Progenitor cell of endocrine pancreas (in vitro differentiated cells): Measurements from ENCODE around the gene PTTG1IP. TPM values are rescaled to one million over a fixed set of nuclear protein-coding genes. Genes with fewer than 3 reads are reported as not detected.

Experiments
- DNase-seq: peaks from one replicate; pipeline ENCODE4 v3.0.0; 2021; ENCODE audit warnings: low spot score; ENCODE audit not compliant: unreplicated experiment
- H3K27ac Mint-ChIP-seq: 2 replicates; pipeline ENCODE4 v1.8.0; 2021; ENCODE audit warnings: mild to moderate bottlenecking, moderate library complexity, mixed read lengths
- H3K27me3 Mint-ChIP-seq: 2 replicates; pipeline ENCODE4 v1.8.0; 2021; ENCODE audit warnings: mixed read lengths
- H3K36me3 Mint-ChIP-seq: 2 replicates; pipeline ENCODE4 v1.8.0; 2022; ENCODE audit warnings: mixed read lengths; ENCODE audit not compliant: insufficient read depth
- H3K4me1 Mint-ChIP-seq: 2 replicates; pipeline ENCODE4 v1.8.0; 2021; ENCODE audit warnings: low read depth, mixed read lengths
- H3K4me3 Mint-ChIP-seq: 2 replicates; pipeline ENCODE4 v1.8.0; 2021; ENCODE audit warnings: low read depth, mild to moderate bottlenecking, moderate library complexity, mixed read lengths
- H3K9me3 Mint-ChIP-seq: 2 replicates; pipeline ENCODE4 v1.8.0; 2021; ENCODE audit warnings: low read depth, mixed read lengths
- total RNA-seq: library from RNA; stranded (reverse); gene quantifications from 2 replicates; pipeline ENCODE4 v1.2.1, GENCODE V29; 2021
- TF ChIP-seq, protein P1 (sequence below): fragments of 200-600 bp; sonication (generic); IDR thresholded peaks from one replicate; pipeline ENCODE4 v1.5.0; 2021; ENCODE audit warnings: antibody characterized with exemption, mild to moderate bottlenecking; ENCODE audit not compliant: unreplicated experiment

The PTTG1IP gene
- total RNA-seq, 1 donor from 2014 or later, result 221 TPM

- no peaks in the 10 kb centered on the region for H3K36me3 Mint-ChIP-seq
- no peaks in the 10 kb centered on the region for H3K9me3 Mint-ChIP-seq
- no peak overlapping the region for H3K27ac Mint-ChIP-seq
- peaks cover 13% of the 10 kb centered on the region for H3K27me3 Mint-ChIP-seq
- H3K4me1 Mint-ChIP-seq, result no peaks in the 10 kb centered on the region
- no peak overlapping the region for H3K4me3 Mint-ChIP-seq
- TF ChIP-seq, protein P1, sequence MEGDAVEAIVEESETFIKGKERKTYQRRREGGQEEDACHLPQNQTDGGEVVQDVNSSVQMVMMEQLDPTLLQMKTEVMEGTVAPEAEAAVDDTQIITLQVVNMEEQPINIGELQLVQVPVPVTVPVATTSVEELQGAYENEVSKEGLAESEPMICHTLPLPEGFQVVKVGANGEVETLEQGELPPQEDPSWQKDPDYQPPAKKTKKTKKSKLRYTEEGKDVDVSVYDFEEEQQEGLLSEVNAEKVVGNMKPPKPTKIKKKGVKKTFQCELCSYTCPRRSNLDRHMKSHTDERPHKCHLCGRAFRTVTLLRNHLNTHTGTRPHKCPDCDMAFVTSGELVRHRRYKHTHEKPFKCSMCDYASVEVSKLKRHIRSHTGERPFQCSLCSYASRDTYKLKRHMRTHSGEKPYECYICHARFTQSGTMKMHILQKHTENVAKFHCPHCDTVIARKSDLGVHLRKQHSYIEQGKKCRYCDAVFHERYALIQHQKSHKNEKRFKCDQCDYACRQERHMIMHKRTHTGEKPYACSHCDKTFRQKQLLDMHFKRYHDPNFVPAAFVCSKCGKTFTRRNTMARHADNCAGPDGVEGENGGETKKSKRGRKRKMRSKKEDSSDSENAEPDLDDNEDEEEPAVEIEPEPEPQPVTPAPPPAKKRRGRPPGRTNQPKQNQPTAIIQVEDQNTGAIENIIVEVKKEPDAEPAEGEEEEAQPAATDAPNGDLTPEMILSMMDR, result peak; percentile 82
- peak; percentile 54 for DNase-seq
These were observed 19.2 kb upstream of the PTTG1IP start for GRCh38 chr21:44892536-44893277.

GRCh38 chr21:44892095-44892494 lies 18.6 kb upstream of the PTTG1IP start:
- Mint-ChIP-seq H3K27me3 (peaks cover 13% of the 10 kb centered on the region), H3K4me3 (no peak overlapping the region), H3K9me3 (no peaks in the 10 kb centered on the region), H3K27ac (no peak overlapping the region), H3K36me3 (no peaks in the 10 kb centered on the region), H3K4me1 (no peaks in the 10 kb centered on the region)
- no peak for DNase-seq
- TF ChIP-seq, protein P1, result no peak

DNA sequence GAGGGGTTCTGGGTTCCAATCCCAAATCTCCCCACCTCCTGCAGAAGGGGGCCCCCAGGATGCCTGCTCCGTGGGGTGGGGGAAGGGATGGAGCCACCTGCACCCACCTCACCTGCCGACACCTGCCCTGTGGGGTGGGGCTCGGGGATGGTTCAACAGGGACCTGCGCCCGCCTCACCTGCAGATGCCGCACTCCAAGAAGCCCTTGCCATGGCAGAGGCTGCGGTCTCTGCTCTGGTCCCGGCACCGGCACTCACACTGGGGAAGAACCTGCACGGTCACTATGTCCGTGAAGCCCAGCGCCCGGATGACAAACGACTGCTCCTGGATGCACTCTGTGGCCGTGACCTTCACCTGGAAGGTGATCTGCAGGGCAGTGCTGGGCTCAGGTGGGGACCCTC lies 18.1 kb upstream of the PTTG1IP start:
- Mint-ChIP-seq H3K36me3 (no peaks in the 10 kb centered on the region), H3K9me3 (no peaks in the 10 kb centered on the region), H3K4me1 (no peaks in the 10 kb centered on the region), H3K27ac (no peak overlapping the region), H3K27me3 (peaks cover 13% of the 10 kb centered on the region), H3K4me3 (no peak overlapping the region)
- no peak for DNase-seq
- TF ChIP-seq, protein P1, result no peak

GRCh38 chr21:44890961-44891541 lies 17.6 kb upstream of the PTTG1IP start:
- no peaks in the 10 kb centered on the region for H3K36me3 Mint-ChIP-seq
- H3K27me3 Mint-ChIP-seq, result peaks cover 13% of the 10 kb centered on the region
- no peak overlapping the region for H3K4me3 Mint-ChIP-seq
- H3K9me3 Mint-ChIP-seq, result no peaks in the 10 kb centered on the region
- TF ChIP-seq, protein P1, result no peak
- no peaks in the 10 kb centered on the region for H3K4me1 Mint-ChIP-seq
- H3K27ac Mint-ChIP-seq, result no peak overlapping the region
- DNase-seq, result no peak

- H3K27ac Mint-ChIP-seq, result no peak overlapping the region
- H3K36me3 Mint-ChIP-seq, result no peaks in the 10 kb centered on the region
- H3K4me1 Mint-ChIP-seq, result no peaks in the 10 kb centered on the region
- DNase-seq, result no peak
- H3K4me3 Mint-ChIP-seq, result no peak overlapping the region
- TF ChIP-seq, protein P1, result no peak
- no peaks in the 10 kb centered on the region for H3K9me3 Mint-ChIP-seq
- peaks cover 13% of the 10 kb centered on the region for H3K27me3 Mint-ChIP-seq
These were observed 16.9 kb upstream of the PTTG1IP start for GRCh38 chr21:44890338-44890931.
